ENCODE measurements around the gene MFSD6L.

- TF ChIP-seq CTCF (conservative IDR thresholded peaks at IDR 0.05 in 1 of 2, IDR thresholded peaks at IDR 0.05 in 1 of 2; ENCODE audit: extremely low read depth in 1 of 2, insufficient read depth in 1 of 2, low read depth in 1 of 2, low read length in 2 of 2), result no peak
- no peak for TF ChIP-seq EZH2 (IDR thresholded peaks at IDR 0.05; ENCODE audit: borderline replicate concordance, low read length)
These were observed 1.5 kb downstream of the MFSD6L start for GRCh38 chr17:8797621-8798175.
